Stomach smooth muscle (tissue), 2 donors: ENCODE measurements around the gene HEATR5B.
"Not testable (repeated sequence)": the region's sequence is repeated elsewhere in the genome, so short reads cannot be mapped to it uniquely, and the experiment has no call there.

ENCODE experiments used
- H3K27ac ChIP-seq: one replicate; pipeline ENCODE4 v1.7.0; 2013; ENCODE audit warnings: mild to moderate bottlenecking, low read length, inconsistent platforms
- H3K27me3 ChIP-seq, 2 donors: one replicate each; pipeline ENCODE4 v1.7.0; 2013; ENCODE audit warnings: low read length in 2 of 2; ENCODE audit not compliant: insufficient read depth in 2 of 2, control insufficient read depth in 1 of 2
- H3K36me3 ChIP-seq, 2 donors: one replicate each; pipeline ENCODE4 v1.7.0; 2013; ENCODE audit warnings: low read length in 2 of 2; ENCODE audit not compliant: control insufficient read depth in 2 of 2, insufficient read depth in 2 of 2
- H3K4me1 ChIP-seq: one replicate; pipeline ENCODE4 v1.7.0; 2013; ENCODE audit warnings: low read length; ENCODE audit not compliant: control insufficient read depth, insufficient read depth
- H3K4me3 ChIP-seq, 2 donors: one replicate each; pipeline ENCODE4 v1.7.0; 2013; ENCODE audit warnings: low read length in 2 of 2
- H3K9ac ChIP-seq, 2 donors: one replicate each; pipeline ENCODE4 v1.7.0; 2013; ENCODE audit warnings: low read length in 2 of 2, mild to moderate bottlenecking in 1 of 2
- H3K9me3 ChIP-seq, 2 donors: one replicate each; pipeline ENCODE4 v1.7.0; 2013; ENCODE audit warnings: low read length in 2 of 2; ENCODE audit not compliant: control insufficient read depth in 2 of 2
- donor health status: healthy.
- donor health status: Pancreatic carcinoma.

The HEATR5B gene

DNA sequence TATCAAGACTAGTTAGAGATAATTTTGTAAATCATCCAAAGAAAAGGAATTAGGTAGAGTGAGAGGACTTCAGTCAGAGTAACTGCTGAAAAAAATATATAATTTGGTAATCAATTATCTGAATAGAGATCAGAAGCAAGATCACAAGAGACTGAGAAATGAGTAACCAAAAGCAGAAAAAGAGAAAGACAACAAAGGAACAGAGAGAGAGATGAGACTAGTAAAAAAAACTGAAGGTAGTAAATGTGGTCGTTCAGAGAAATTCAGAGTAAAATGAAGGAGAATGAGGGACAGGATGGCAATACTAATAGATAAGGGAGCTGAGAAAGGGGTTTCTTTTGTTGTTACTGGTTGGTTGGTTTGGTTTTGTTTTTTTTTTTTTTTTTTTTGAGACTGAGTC lies 134.3 kb downstream of the HEATR5B start:
- Histone ChIP-seq H3K9me3 (no peaks in the 10 kb centered on the region), H3K27me3 (no peaks in the 10 kb centered on the region), H3K36me3 (no peaks in the 10 kb centered on the region), H3K27ac (no peak overlapping the region), H3K4me3 (no peak overlapping the region), H3K4me1 (peaks cover 4% of the 10 kb centered on the region), H3K9ac (no peak overlapping the region)

DNA sequence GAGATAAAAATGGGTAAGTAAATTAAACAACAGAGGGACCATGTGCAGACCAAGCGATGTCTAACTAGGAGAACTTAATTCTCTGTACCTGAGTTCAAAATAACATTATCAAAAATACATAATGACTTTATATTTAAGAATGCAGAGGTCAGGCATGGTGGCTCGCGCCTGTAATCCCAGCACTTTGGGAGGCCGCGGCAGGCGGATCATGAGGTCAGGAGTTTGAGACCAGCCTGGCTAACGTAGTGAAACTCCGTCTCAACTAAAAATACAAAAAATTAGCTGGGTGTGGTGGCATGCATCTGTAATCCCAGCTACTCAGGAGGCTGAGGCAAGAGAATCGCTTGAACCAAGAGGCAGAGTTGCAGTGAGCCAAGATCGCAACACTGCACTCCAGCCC lies 138.9 kb downstream of the HEATR5B start:
- not testable (repeated sequence) for H3K36me3 ChIP-seq, H3K4me1 ChIP-seq, H3K4me3 ChIP-seq, H3K27ac ChIP-seq, H3K9ac ChIP-seq, H3K27me3 ChIP-seq, H3K9me3 ChIP-seq

DNA sequence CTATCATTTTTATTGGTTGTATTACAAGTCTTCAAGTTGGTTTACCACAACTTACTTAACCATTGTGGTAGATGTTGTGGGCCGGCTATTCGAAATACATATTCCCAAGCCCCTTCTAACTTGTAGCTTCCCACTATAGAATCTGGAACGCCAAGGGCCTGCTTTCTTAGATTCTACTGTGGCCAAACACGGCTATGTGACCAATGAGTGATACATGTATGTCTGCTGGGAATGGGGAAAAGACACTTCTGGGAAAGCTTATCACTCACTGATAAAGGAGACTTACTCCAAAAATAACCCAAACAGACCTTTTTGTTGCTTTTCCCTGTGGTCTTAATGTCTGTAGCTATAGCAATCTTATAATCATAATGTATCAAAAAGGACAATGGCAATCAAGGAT lies 142.3 kb downstream of the HEATR5B start:
- no peak overlapping the region for H3K4me3 ChIP-seq
- no peaks in the 10 kb centered on the region for H3K27me3 ChIP-seq
- no peak overlapping the region for H3K27ac ChIP-seq
- no peaks in the 10 kb centered on the region for H3K36me3 ChIP-seq
- no peaks in the 10 kb centered on the region for H3K9me3 ChIP-seq
- no peak overlapping the region for H3K9ac ChIP-seq
- H3K4me1 ChIP-seq, result no peaks in the 10 kb centered on the region

DNA sequence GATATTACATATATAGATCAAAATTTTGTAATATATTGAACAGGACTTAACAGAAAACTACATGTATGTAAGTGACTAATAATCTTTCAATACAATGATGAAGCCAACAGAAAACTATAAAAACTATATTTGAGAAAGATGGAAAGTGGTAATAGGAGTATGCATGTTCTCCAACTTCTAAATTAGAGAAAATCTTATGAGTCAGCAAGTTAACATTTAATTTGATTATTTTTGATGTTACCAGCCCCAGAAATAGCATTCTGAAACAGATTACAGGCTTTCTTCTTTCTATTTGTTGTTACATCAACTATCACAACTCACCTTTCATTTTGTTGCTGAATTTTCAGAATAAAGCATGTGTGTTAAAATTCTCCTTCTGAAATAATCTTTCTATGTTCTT lies 147.6 kb downstream of the HEATR5B start:
- not testable (repeated sequence) for H3K27ac ChIP-seq, H3K4me1 ChIP-seq, H3K36me3 ChIP-seq, H3K9ac ChIP-seq, H3K4me3 ChIP-seq, H3K9me3 ChIP-seq, H3K27me3 ChIP-seq

DNA sequence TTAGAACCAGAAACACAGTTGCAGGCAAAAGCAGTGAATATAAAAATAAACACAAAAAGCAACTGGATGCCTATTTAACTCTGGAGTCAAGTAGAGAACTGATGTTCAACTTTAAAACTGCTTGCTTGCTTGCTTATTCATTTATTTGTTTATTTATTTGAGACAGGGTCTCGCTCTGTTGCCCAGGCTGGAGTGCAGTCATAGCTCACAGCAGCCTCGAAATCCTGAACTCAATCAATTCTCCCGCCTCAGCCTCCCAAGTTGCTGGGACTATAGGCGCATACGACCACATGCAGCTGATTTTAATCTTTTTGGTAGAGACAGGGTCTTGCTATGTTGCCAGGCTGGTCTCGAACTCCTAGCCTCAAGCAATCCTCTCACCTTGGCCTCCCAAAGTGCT lies 152.5 kb downstream of the HEATR5B start:
- H3K36me3 ChIP-seq, H3K27ac ChIP-seq, H3K4me1 ChIP-seq, H3K9me3 ChIP-seq, H3K27me3 ChIP-seq, H3K4me3 ChIP-seq, H3K9ac ChIP-seq: not testable (repeated sequence)
